Gastrocnemius medialis (tissue), 4 donors: Measurements from ENCODE around the gene ENC1. TPM values are rescaled to one million over a fixed set of nuclear protein-coding genes. Genes with fewer than 3 reads are reported as not detected.

Experiments used
- ATAC-seq, 2 donors: fragments of 150-250 bp; one replicate each; pipeline ENCODE4 v1.9.1; 2016
- DNase-seq, 2 donors: peaks; one replicate each; pipeline ENCODE4 v3.0.0-alpha.2; 2019
- H3K27ac ChIP-seq, 4 donors: fragments of 200-600 bp; sonication (generic); 1 replicate in 1 of 4; 2 replicates in 3 of 4; pipeline ENCODE4 v1.5.1; 2016 to 2018; ENCODE audit warnings: mild to moderate bottlenecking in 2 of 4, moderate library complexity in 1 of 4
- H3K27me3 ChIP-seq, 3 donors: fragments of 200-600 bp; sonication (generic) in 2 of 3; 1 replicate in 1 of 3; 2 replicates in 2 of 3; pipeline versions ENCODE4 v1.5.1 to v1.6.0; 2016 to 2019; ENCODE audit warnings: mild to moderate bottlenecking in 1 of 3, moderate library complexity in 1 of 3
- H3K36me3 ChIP-seq, 2 donors: fragments of 200-600 bp; sonication (generic) in 1 of 2; one replicate each; pipeline ENCODE4 v1.5.1; 2017 to 2018
- H3K4me1 ChIP-seq, 2 donors: fragments of 200-600 bp; sonication (generic) in 1 of 2; one replicate each; pipeline ENCODE4 v1.5.1; 2016 to 2017; ENCODE audit warnings: mild to moderate bottlenecking in 2 of 2
- H3K4me3 ChIP-seq, 4 donors: fragments of 200-600 bp; sonication (generic) in 3 of 4; 1 replicate in 1 of 4; 2 replicates in 3 of 4; pipeline ENCODE4 v1.5.1; 2016 to 2019; ENCODE audit warnings: mild to moderate bottlenecking in 2 of 4
- H3K9me3 ChIP-seq, 3 donors: fragments of 200-600 bp; sonication (generic) in 2 of 3; 1 replicate in 1 of 3; 2 replicates in 2 of 3; pipeline ENCODE4 v1.5.1; 2016 to 2019
- POLR2A ChIP-seq, 2 donors: fragments of 450-650 bp; IDR thresholded peaks; one replicate each; pipeline ENCODE4 v1.6.1; 2017; ENCODE audit warnings: antibody characterized with exemption in 2 of 2, mild to moderate bottlenecking in 2 of 2, moderate library complexity in 2 of 2
- in situ Hi-C, 4 donors: fragments of 200-750 bp; cut with MboI; loops; one replicate each; pipeline versions ENCODE4 v1.15.0 to v1.8.0; 2017; ENCODE audit warnings: low sequenced_read_pairs in 4 of 4
- intact Hi-C: fragments of 100-400 bp; cut with DNase I; formaldehyde crosslinking; loops from one replicate; pipeline ENCODE4 v1.15.1; 2023; ENCODE audit warnings: low total_unique reads
- total RNA-seq, 4 donors: library from RNA; depleted of rRNA; stranded (reverse); fragments of >200 nt; gene quantifications; one replicate each; pipeline versions ENCODE4 v1.1.0 to v1.2.3, GENCODE V29; 2016
- TF ChIP-seq, protein P1 (sequence below), 5 experiments: fragments of 450-650 bp in 3 of 5; fragments of 200-600 bp in 2 of 5; sonication (generic) in 2 of 5; IDR thresholded peaks in 4 of 5; conservative IDR thresholded peaks in 1 of 5; 1 replicate in 4 of 5; 2 replicates in 1 of 5; pipeline ENCODE4 v1.5.1; 2016 to 2019; ENCODE audit warnings: antibody characterized with exemption in 5 of 5, mild to moderate bottlenecking in 3 of 5, moderate library complexity in 3 of 5

The ENC1 gene
- total RNA-seq, 4 donors from 2014 or later: 2.2 to 3.4 (median 2.5) TPM

DNA sequence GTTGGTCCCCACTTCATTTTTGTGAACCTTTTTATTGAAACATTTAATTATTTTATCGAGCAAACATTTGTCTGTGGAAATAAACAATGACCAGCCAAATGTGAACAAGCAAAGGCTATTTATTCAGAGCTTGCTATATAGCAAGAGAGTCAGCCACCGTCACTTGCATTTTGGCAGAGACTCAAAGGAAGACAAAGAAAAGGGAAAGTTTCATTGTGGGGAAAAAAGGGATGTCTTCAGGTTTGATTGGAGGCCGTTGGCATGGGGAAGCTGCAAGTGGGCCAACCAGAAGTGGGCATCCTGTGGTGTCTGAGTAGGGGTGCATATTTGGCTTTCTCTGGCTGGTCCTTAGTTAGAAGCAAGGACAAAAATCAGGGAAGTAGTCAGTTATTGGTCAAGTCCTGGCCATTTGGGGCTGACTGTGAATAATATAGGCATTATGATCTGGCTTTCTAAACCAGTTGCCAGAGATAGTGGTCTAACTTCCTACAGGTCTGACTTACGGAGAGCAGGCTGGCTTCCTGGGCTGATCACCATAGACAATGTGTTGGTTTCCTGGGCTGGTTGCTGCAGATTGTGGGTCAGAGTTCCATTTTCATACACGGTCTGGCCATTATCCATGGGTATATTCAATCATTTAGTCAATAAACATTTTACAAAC lies 16.6 kb downstream of the ENC1 start:
- in situ Hi-C loops: no loop called here
- no peaks in the 10 kb centered on the region for H3K4me1 ChIP-seq
- no peaks in the 10 kb centered on the region for H3K27me3 ChIP-seq
- TF ChIP-seq POLR2A (IDR thresholded peaks at IDR 0.05): no peak
- TF ChIP-seq, protein P1, sequence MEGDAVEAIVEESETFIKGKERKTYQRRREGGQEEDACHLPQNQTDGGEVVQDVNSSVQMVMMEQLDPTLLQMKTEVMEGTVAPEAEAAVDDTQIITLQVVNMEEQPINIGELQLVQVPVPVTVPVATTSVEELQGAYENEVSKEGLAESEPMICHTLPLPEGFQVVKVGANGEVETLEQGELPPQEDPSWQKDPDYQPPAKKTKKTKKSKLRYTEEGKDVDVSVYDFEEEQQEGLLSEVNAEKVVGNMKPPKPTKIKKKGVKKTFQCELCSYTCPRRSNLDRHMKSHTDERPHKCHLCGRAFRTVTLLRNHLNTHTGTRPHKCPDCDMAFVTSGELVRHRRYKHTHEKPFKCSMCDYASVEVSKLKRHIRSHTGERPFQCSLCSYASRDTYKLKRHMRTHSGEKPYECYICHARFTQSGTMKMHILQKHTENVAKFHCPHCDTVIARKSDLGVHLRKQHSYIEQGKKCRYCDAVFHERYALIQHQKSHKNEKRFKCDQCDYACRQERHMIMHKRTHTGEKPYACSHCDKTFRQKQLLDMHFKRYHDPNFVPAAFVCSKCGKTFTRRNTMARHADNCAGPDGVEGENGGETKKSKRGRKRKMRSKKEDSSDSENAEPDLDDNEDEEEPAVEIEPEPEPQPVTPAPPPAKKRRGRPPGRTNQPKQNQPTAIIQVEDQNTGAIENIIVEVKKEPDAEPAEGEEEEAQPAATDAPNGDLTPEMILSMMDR (IDR thresholded peaks at IDR 0.05 in 4 of 5, conservative IDR thresholded peaks at IDR 0.05 in 1 of 5): no peak
- intact Hi-C loops: no loop called here
- ATAC-seq (no peak), DNase-seq (no peak)
- no peak overlapping the region for H3K27ac ChIP-seq
- peaks cover 0 to under 1% of the 10 kb centered on the region in 2 donors for H3K36me3 ChIP-seq
- no peaks in the 10 kb centered on the region for H3K9me3 ChIP-seq
- H3K4me3 ChIP-seq: no peak overlapping the region

GRCh38 chr5:74623006-74623611 lies 17.4 kb downstream of the ENC1 start:
- in situ Hi-C loops: no loop called here

GRCh38 chr5:74622122-74622521 lies 18.4 kb downstream of the ENC1 start:
- in situ Hi-C loops (no loop called here), intact Hi-C loops (no loop called here)
- no peak for DNase-seq
- Histone ChIP-seq H3K4me3 (no peak overlapping the region), H3K27me3 (no peaks in the 10 kb centered on the region), H3K4me1 (no peaks in the 10 kb centered on the region), H3K36me3 (no peaks in the 10 kb centered on the region), H3K27ac (no peak overlapping the region), H3K9me3 (no peaks in the 10 kb centered on the region)
- TF ChIP-seq POLR2A (IDR thresholded peaks at IDR 0.05): no peak
- TF ChIP-seq, protein P1 (IDR thresholded peaks at IDR 0.05 in 4 of 5, conservative IDR thresholded peaks at IDR 0.05 in 1 of 5): no peak
- no peak for ATAC-seq

More at GRCh38 chr5:74623006-74623611, 17.4 kb downstream of the ENC1 start:
- ATAC-seq (no peak), DNase-seq (no peak)
- no peaks in the 10 kb centered on the region for H3K4me1 ChIP-seq
- H3K36me3 ChIP-seq: no peaks in the 10 kb centered on the region
- TF ChIP-seq, protein P1 (IDR thresholded peaks at IDR 0.05 in 4 of 5, conservative IDR thresholded peaks at IDR 0.05 in 1 of 5): no peak
- no peak for TF ChIP-seq POLR2A (IDR thresholded peaks at IDR 0.05)
- intact Hi-C loops: no loop called here
- no peaks in the 10 kb centered on the region for H3K9me3 ChIP-seq
- no peaks in the 10 kb centered on the region for H3K27me3 ChIP-seq
- H3K27ac ChIP-seq: no peak overlapping the region
- no peak overlapping the region for H3K4me3 ChIP-seq

- DNase-seq (no peak), ATAC-seq (no peak)
- Histone ChIP-seq H3K4me3 (no peak overlapping the region), H3K27ac (no peak overlapping the region), H3K9me3 (no peaks in the 10 kb centered on the region), H3K36me3 (no peaks in the 10 kb centered on the region), H3K27me3 (no peaks in the 10 kb centered on the region), H3K4me1 (no peaks in the 10 kb centered on the region)
- in situ Hi-C loops (no loop called here), intact Hi-C loops (no loop called here)
- TF ChIP-seq, protein P1 (IDR thresholded peaks at IDR 0.05 in 4 of 5, conservative IDR thresholded peaks at IDR 0.05 in 1 of 5): no peak
- TF ChIP-seq POLR2A (IDR thresholded peaks at IDR 0.05): no peak
Observed at GRCh38 chr5:74621492-74621891, 19.0 kb downstream of the ENC1 start.
